NT2/D1 (cell line): ENCODE data around the gene CROCC2.

Experiments
- SUZ12 ChIP-seq: IDR thresholded peaks from 2 replicates; pipeline ENCODE4 v1.6.1; 2011; ENCODE audit not compliant: insufficient read length, insufficient read depth; ENCODE audit errors: extremely low read depth
- YY1 ChIP-seq: IDR thresholded peaks from 2 replicates; pipeline ENCODE4 v1.6.1; 2011; ENCODE audit not compliant: insufficient read length, insufficient read depth
- ZNF274 ChIP-seq: IDR thresholded peaks from 2 replicates; pipeline ENCODE4 v1.6.1; 2011; ENCODE audit warnings: mild to moderate bottlenecking, low read depth, low read length

DNA sequence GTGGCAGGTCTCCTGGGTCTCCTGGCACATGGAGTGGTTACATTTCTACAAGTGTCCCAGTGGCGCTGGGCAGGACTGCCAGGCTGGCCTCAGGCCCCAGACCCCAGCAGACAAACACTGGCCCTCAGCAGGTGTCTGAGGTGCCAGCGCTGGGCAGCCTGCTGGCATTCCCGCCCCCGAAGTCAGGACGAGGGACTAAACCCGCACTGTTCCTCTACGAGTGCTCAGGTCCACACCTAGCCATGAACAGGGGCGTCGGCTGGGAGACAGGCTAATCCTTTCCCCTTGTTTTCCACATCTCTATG is 105.1 kb downstream of the CROCC2 start:
- no peak for TF ChIP-seq ZNF274
- TF ChIP-seq SUZ12, result no peak
- TF ChIP-seq YY1, result no peak
